ENCODE measurements around the gene KIAA0232. TPM values are rescaled to one million over a fixed set of nuclear protein-coding genes. Genes with fewer than 3 reads are reported as not detected.
"Not testable (repeated sequence)": the region's sequence is repeated elsewhere in the genome, so short reads cannot be mapped to it uniquely, and the experiment has no call there.

KIAA0232 gene
- total RNA-seq, 1 donor from 2014 or later = 32.1 TPM

- H3K27me3 ChIP-seq (ENCODE audit: control insufficient read depth, insufficient read depth, low read length) = no peaks in the 10 kb centered on the region
- TF ChIP-seq, protein P1, sequence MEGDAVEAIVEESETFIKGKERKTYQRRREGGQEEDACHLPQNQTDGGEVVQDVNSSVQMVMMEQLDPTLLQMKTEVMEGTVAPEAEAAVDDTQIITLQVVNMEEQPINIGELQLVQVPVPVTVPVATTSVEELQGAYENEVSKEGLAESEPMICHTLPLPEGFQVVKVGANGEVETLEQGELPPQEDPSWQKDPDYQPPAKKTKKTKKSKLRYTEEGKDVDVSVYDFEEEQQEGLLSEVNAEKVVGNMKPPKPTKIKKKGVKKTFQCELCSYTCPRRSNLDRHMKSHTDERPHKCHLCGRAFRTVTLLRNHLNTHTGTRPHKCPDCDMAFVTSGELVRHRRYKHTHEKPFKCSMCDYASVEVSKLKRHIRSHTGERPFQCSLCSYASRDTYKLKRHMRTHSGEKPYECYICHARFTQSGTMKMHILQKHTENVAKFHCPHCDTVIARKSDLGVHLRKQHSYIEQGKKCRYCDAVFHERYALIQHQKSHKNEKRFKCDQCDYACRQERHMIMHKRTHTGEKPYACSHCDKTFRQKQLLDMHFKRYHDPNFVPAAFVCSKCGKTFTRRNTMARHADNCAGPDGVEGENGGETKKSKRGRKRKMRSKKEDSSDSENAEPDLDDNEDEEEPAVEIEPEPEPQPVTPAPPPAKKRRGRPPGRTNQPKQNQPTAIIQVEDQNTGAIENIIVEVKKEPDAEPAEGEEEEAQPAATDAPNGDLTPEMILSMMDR (IDR thresholded peaks at IDR 0.05; ENCODE audit: insufficient read depth, low read length, poor library complexity, severe bottlenecking) = no peak
These were observed 106.7 kb downstream of the KIAA0232 start for GRCh38 chr4:6889101-6889735.

GRCh38 chr4:6889736-6890324, 107.3 kb downstream of the KIAA0232 start:
- no peak for DNase-seq (ENCODE audit: low read depth)
- Histone ChIP-seq H3K27me3 (ENCODE audit: control insufficient read depth, insufficient read depth, low read length) (no peaks in the 10 kb centered on the region), H3K36me3 (ENCODE audit: control insufficient read depth, insufficient read depth, low read length) (no peaks in the 10 kb centered on the region), H3K4me3 (ENCODE audit: low read depth, low read length) (no peak overlapping the region)
- TF ChIP-seq, protein P1 (IDR thresholded peaks at IDR 0.05; ENCODE audit: insufficient read depth, low read length, poor library complexity, severe bottlenecking) = no peak

More at GRCh38 chr4:6889101-6889735, 106.7 kb downstream of the KIAA0232 start:
- no peak for DNase-seq (ENCODE audit: low read depth)
- Histone ChIP-seq H3K4me3 (ENCODE audit: low read depth, low read length) (no peak overlapping the region), H3K36me3 (ENCODE audit: control insufficient read depth, insufficient read depth, low read length) (peaks cover 2% of the 10 kb centered on the region)

DNA sequence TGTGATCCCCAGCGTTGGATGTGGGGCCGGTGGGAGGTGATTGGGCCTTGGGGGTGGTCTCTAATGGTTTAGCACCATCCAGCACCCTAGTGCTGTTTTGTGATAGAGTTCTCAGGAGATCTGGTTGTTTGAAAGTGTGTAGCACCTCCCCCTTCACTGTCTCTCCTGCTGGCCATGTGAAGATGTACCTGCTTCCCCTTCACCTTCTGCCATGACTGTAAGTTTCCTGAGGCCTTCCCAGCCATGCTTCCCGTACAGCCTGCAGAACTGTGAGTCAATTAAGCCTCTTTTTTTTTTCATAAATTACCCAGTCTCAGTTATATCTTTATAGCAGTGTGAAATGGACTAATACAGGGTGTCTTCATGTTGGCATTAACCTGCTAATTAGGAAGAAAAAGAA, 107.8 kb downstream of the KIAA0232 start:
- H3K4me3 ChIP-seq (ENCODE audit: low read depth, low read length) = no peak overlapping the region
- H3K27me3 ChIP-seq (ENCODE audit: control insufficient read depth, insufficient read depth, low read length) = no peaks in the 10 kb centered on the region
- TF ChIP-seq, protein P1 (IDR thresholded peaks at IDR 0.05; ENCODE audit: insufficient read depth, low read length, poor library complexity, severe bottlenecking) = no peak
- no peaks in the 10 kb centered on the region for H3K36me3 ChIP-seq (ENCODE audit: control insufficient read depth, insufficient read depth, low read length)
- DNase-seq (ENCODE audit: low read depth) = no peak

- H3K4me3 ChIP-seq (ENCODE audit: low read depth, low read length) = not testable (repeated sequence)
These were observed 108.4 kb downstream of the KIAA0232 start for GRCh38 chr4:6890971-6891370.

GRCh38 chr4:6891436-6892170, 109.1 kb downstream of the KIAA0232 start:
- TF ChIP-seq, protein P1 (IDR thresholded peaks at IDR 0.05; ENCODE audit: insufficient read depth, low read length, poor library complexity, severe bottlenecking) = no peak
- Histone ChIP-seq H3K27me3 (ENCODE audit: control insufficient read depth, insufficient read depth, low read length) (no peaks in the 10 kb centered on the region), H3K36me3 (ENCODE audit: control insufficient read depth, insufficient read depth, low read length) (no peaks in the 10 kb centered on the region), H3K4me3 (ENCODE audit: low read depth, low read length) (no peak overlapping the region)
- DNase-seq (ENCODE audit: low read depth) = no peak

More at GRCh38 chr4:6890971-6891370, 108.4 kb downstream of the KIAA0232 start:
- not testable (repeated sequence) for H3K27me3 ChIP-seq (ENCODE audit: control insufficient read depth, insufficient read depth, low read length); DNase-seq (ENCODE audit: low read depth); H3K36me3 ChIP-seq (ENCODE audit: control insufficient read depth, insufficient read depth, low read length)

- DNase-seq (ENCODE audit: low read depth) = no peak
- H3K4me3 ChIP-seq (ENCODE audit: low read depth, low read length) = no peak overlapping the region
- TF ChIP-seq, protein P1 (IDR thresholded peaks at IDR 0.05; ENCODE audit: insufficient read depth, low read length, poor library complexity, severe bottlenecking) = no peak
- H3K36me3 ChIP-seq (ENCODE audit: control insufficient read depth, insufficient read depth, low read length) = no peaks in the 10 kb centered on the region
- H3K27me3 ChIP-seq (ENCODE audit: control insufficient read depth, insufficient read depth, low read length) = no peaks in the 10 kb centered on the region
These were observed 109.8 kb downstream of the KIAA0232 start for GRCh38 chr4:6892190-6892908.

Data from kidney epithelial cell (primary cell).